GM23338 (cell line): ENCODE measurements around the gene CAPN8.

ENCODE experiments used
- CREB1 ChIP-seq: fragments of 250-450 bp; sonication (Bioruptor Pico); IDR thresholded peaks from 2 replicates; pipeline ENCODE4 v1.5.0; 2020; ENCODE audit warnings: low read depth, mild to moderate bottlenecking, moderate library complexity
- CTCF ChIP-seq, 2 experiments: fragments of 200-600 bp in 1 of 2; sonication (generic) in 1 of 2; conservative IDR thresholded peaks; 2 replicates each; pipeline versions ENCODE4 v1.5.1 to v1.6.1; 2016 to 2017; ENCODE audit warnings: antibody characterized with exemption in 2 of 2, low read depth in 2 of 2, mild to moderate bottlenecking in 2 of 2, moderate library complexity in 1 of 2
- EZH2 ChIP-seq: fragments of 200-600 bp; sonication (generic); IDR thresholded peaks from one replicate; pipeline ENCODE4 v1.8.0; 2017; ENCODE audit warnings: antibody characterized with exemption, mild to moderate bottlenecking, low read depth; ENCODE audit not compliant: unreplicated experiment
- EZH2phosphoT487 ChIP-seq: fragments of 200-600 bp; sonication (generic); IDR thresholded peaks from one replicate; pipeline ENCODE4 v1.8.1; 2018; ENCODE audit warnings: antibody characterized with exemption; ENCODE audit not compliant: unreplicated experiment
- POLR2AphosphoS5 ChIP-seq: IDR thresholded peaks from 2 replicates; pipeline ENCODE4 v1.6.1; 2016; ENCODE audit warnings: antibody characterized with exemption, low read depth
- ZNF331 ChIP-seq: fragments of 250-450 bp; sonication (Bioruptor Pico); IDR thresholded peaks from 2 replicates; pipeline ENCODE4 v1.5.0; 2020; ENCODE audit warnings: low read depth, mild to moderate bottlenecking, moderate library complexity

- TF ChIP-seq CTCF (conservative IDR thresholded peaks at IDR 0.05; ENCODE audit: low read depth in 2 of 2) = no peak
- TF ChIP-seq POLR2AphosphoS5 = no peak
- no peak for TF ChIP-seq EZH2
- TF ChIP-seq ZNF331 (CRISPR knock-in tag) = no peak
- no peak for TF ChIP-seq EZH2phosphoT487
- TF ChIP-seq CREB1 = no peak
Measured at GRCh38 chr1:223512057-223512456, 153.4 kb downstream of the CAPN8 start.
